A172 (cell line): ENCODE measurements around the gene CDH4. TPM values are rescaled to one million over a fixed set of nuclear protein-coding genes. Genes with fewer than 3 reads are reported as not detected.

Experiments
- DNase-seq: peaks from one replicate; pipeline ENCODE4 v3.0.0-alpha.2; 2015; ENCODE audit warnings: low spot score
- total RNA-seq: library from RNA; depleted of rRNA; stranded (reverse); fragments of >200 nt; shearing (Covaris generic); gene quantifications from 2 replicates; pipeline ENCODE4 v1.2.3, GENCODE V29; 2014

CDH4 gene
- total RNA-seq, 1 experiment from 2014 or later = 5.5 TPM

GRCh38 chr20:61325718-61326117 lies 73.7 kb downstream of the CDH4 start:
- no peak for DNase-seq

GRCh38 chr20:61328911-61329558 lies 77.0 kb downstream of the CDH4 start:
- DNase-seq = no peak

GRCh38 chr20:61330441-61330840 lies 78.4 kb downstream of the CDH4 start:
- no peak for DNase-seq

GRCh38 chr20:61331543-61331942 lies 79.5 kb downstream of the CDH4 start:
- DNase-seq = no peak

- DNase-seq = peak; percentile 26
Observed at GRCh38 chr20:61332016-61332975, 80.2 kb downstream of the CDH4 start.

- no peak for DNase-seq
Observed at GRCh38 chr20:61333484-61334108, 81.5 kb downstream of the CDH4 start.

- DNase-seq = no peak
Observed at GRCh38 chr20:61340157-61340556, 88.1 kb downstream of the CDH4 start.

GRCh38 chr20:61341605-61342004 lies 89.5 kb downstream of the CDH4 start:
- DNase-seq = no peak

GRCh38 chr20:61343934-61344333 lies 91.9 kb downstream of the CDH4 start:
- DNase-seq = no peak

GRCh38 chr20:61345656-61346055 lies 93.6 kb downstream of the CDH4 start:
- no peak for DNase-seq

- DNase-seq = no peak
Observed at GRCh38 chr20:61346996-61347395, 94.9 kb downstream of the CDH4 start.

- DNase-seq = no peak
Observed at GRCh38 chr20:61347443-61347842, 95.4 kb downstream of the CDH4 start.

GRCh38 chr20:61349447-61350165 lies 97.5 kb downstream of the CDH4 start:
- DNase-seq = no peak

- DNase-seq = no peak
Observed at GRCh38 chr20:61350500-61351250, 98.6 kb downstream of the CDH4 start.

GRCh38 chr20:61352346-61353260 lies 100.5 kb downstream of the CDH4 start:
- DNase-seq = no peak

- peak; percentile 83 for DNase-seq
Observed at GRCh38 chr20:61353261-61354000, 101.4 kb downstream of the CDH4 start.

- DNase-seq = no peak
Observed at GRCh38 chr20:61354001-61354390, 101.9 kb downstream of the CDH4 start.

GRCh38 chr20:61354501-61354900 lies 102.4 kb downstream of the CDH4 start:
- no peak for DNase-seq

- no peak for DNase-seq
Observed at GRCh38 chr20:61354901-61355495, 102.9 kb downstream of the CDH4 start.
